GM04503 (cell line): Measurements from ENCODE around the gene MYL3.
"Not testable (repeated sequence)": the region's sequence is repeated elsewhere in the genome, so short reads cannot be mapped to it uniquely, and the experiment has no call there.

Experiments
- DNase-seq: peaks from one replicate; pipeline ENCODE4 v3.0.0-alpha.2; 2012; ENCODE audit warnings: low read depth

Gene MYL3

GRCh38 chr3:46824211-46824970 is 38.9 kb downstream of the MYL3 start:
- no peak for DNase-seq

DNA sequence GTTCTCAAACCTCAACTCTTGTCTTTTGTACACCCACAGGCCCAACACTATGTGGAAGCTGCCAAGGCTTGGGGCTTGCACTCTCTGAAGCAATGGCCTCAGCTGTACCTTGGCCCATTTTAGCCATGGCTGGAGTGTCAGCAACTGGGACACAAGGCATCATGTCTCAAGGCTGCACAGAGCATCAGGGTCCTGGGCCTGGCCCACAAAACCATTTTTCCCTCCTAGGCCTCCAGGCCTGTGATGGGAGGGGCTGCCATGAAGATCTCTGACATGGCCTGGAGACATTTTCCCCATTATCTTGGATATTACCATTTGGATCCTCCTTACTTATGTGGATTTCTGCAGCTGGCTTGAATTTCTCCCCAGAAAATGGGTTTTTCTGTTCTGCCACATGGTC is 39.9 kb downstream of the MYL3 start:
- DNase-seq = not testable (repeated sequence)

DNA sequence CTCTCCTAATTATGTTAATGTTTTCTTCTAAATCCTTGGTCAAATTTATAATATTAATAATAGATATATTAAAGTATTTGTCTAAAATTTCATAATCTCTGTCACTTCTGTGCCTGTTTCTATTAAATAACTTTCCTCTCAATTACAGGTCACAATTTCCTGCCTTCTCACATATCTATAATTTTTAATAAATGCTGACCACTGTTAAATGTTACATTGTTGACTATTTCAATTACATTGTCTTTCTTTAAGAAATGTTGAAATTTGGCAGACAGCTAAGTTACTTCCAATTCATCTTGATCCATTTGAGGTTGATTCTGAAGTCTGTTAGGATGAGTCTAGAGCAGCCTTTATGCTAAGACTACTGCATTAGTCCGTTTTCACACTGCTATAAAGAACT is 41.7 kb downstream of the MYL3 start:
- DNase-seq = no peak

DNA sequence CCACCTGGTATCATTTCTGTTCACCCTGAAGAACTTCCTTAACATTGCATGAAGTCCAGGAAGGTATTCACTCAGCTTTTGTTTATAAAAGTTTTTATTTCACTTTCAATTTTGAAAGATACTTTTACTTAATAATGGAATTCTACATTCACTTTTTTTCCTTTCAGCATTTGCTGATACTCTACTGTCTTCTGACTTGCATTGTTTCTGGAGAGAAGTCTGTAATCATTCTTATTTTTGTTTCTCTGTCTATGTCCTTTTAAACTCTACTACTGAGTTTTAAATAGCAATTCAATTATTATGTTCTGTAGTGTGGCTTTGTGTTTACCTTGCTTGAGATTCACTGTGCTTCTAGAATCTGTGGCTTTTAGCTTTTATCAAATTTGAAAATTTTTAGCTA is 42.4 kb downstream of the MYL3 start:
- no peak for DNase-seq

DNA sequence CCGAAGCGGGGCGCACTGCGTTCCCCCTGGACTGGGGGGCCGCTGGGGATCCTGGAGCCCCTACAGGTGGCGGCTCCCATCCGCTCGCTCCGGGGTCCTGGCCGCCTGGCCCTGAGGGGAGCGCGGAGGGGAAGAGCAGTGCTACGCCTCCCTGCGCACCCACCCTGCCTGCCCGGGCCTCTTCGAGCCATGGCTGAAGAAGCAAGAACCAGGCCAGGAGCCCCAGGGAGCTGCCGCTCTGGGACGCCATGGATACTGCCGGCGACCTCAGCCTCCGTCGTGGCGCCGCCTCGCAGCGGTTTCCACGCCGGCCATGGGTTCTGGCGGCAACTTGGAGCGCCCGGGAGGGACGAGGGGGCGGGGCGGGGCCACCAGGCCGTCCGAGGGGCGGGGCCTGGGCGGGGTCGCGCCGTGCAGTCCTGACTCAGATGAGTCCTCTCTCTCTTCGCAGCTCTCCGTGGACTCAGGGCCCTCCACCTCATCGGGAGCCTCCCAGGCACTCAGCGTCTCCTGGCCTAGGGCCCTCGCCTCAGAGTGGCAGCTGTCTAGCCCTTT is 50.9 kb downstream of the MYL3 start:
- DNase-seq = no peak

DNA sequence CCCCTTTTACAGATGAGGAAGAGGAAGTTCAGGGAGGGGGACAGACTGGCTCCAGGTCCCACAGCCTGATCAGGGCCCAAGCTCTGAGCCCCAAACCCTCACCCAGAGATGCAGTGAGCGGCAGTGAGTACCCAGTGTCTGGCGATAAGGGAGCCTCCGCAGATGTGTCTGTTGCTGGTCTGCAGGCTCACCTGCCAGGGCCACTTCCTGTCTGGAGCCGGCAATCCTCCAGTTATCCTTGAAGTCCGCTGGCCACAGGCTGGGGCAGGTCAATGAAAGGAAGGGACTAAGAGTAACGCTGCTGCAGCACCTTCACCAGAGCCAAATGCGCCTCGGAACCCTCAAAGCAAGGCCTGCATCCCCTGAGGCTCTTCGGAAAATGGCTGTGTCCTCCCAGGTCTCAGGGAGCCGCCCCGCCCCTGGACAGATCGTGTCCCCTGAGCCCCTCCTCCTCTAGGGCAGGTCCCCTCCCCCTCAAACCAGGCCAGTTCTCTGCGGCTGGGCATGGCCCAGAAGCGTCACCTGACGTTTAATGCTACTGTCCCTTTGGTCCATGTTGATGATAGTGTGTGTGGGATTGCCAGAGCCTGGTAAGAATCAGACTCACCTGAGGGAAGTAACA is 51.5 kb downstream of the MYL3 start:
- DNase-seq = no peak

DNA sequence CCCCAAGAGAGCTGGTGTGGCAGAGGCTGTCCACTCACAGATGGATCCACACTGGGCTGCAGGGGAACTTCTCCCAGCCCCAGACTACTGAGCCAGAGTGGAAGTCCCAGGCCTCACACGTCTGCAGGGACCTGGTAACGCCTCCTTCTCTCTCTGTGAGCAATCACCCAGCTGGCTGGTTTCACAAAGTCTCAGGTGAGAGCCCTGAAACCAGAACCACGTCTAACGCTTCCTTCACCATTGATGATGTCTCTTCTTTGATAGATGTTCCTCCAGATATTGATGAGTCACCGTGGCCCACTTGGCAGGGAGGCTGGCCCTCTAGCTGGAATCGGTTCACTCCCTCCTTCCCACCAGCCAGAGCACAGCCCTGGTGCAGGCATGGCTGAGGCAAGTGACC is 54.5 kb downstream of the MYL3 start:
- not testable (repeated sequence) for DNase-seq
